Mesenchymal stem cell (in vitro differentiated cells and primary cell): ENCODE results near the gene SLC35E1.

ENCODE experiments used
- DNase-seq: peaks from one replicate; pipeline ENCODE4 v3.0.0-alpha.2; 2013
- H2AFZ ChIP-seq: one replicate; pipeline ENCODE4 v1.6.1; 2013; ENCODE audit warnings: low read depth, mild to moderate bottlenecking, control low read depth, inconsistent platforms, low read length, moderate library complexity
- H2AK5ac ChIP-seq: 2 replicates; pipeline ENCODE4 v1.6.1; 2013; ENCODE audit warnings: low read length, moderate library complexity, mild to moderate bottlenecking, inconsistent platforms; ENCODE audit not compliant: severe bottlenecking
- H2BK120ac ChIP-seq: one replicate; pipeline ENCODE4 v1.6.1; 2013; ENCODE audit warnings: low read depth, mild to moderate bottlenecking, inconsistent platforms, low read length, moderate library complexity
- H2BK12ac ChIP-seq, 2 experiments: one replicate each; pipeline ENCODE4 v1.6.1; 2013; ENCODE audit warnings: inconsistent platforms in 2 of 2, low read length in 2 of 2, mild to moderate bottlenecking in 2 of 2, moderate library complexity in 2 of 2, control low read depth in 1 of 2
- H2BK15ac ChIP-seq: one replicate; pipeline ENCODE4 v1.6.1; 2013; ENCODE audit warnings: mild to moderate bottlenecking, low read depth, inconsistent platforms; ENCODE audit not compliant: poor library complexity, severe bottlenecking
- H2BK5ac ChIP-seq: 2 replicates; pipeline ENCODE4 v1.6.1; 2013; ENCODE audit warnings: low read depth, mild to moderate bottlenecking, low read length, control low read depth, inconsistent platforms; ENCODE audit not compliant: poor library complexity, severe bottlenecking
- H3K14ac ChIP-seq, 2 experiments: one replicate each; pipeline ENCODE4 v1.6.1; 2013; ENCODE audit warnings: inconsistent platforms in 2 of 2, low read length in 2 of 2, control low read depth in 1 of 2, mild to moderate bottlenecking in 1 of 2, moderate library complexity in 1 of 2
- H3K18ac ChIP-seq, 2 experiments: one replicate each; pipeline ENCODE4 v1.6.1; 2013; ENCODE audit warnings: inconsistent platforms in 2 of 2, low read length in 2 of 2, control low read depth in 1 of 2, low read depth in 1 of 2, mild to moderate bottlenecking in 1 of 2
- H3K23ac ChIP-seq, 2 experiments: one replicate each; pipeline ENCODE4 v1.6.1; 2013; ENCODE audit warnings: inconsistent platforms in 2 of 2, low read length in 2 of 2, mild to moderate bottlenecking in 2 of 2, moderate library complexity in 2 of 2, control low read depth in 1 of 2
- H3K27ac ChIP-seq: 2 replicates; pipeline ENCODE4 v1.5.1; 2013; ENCODE audit warnings: mild to moderate bottlenecking, moderate library complexity, low read length, control low read depth, inconsistent platforms; ENCODE audit not compliant: poor library complexity, severe bottlenecking
- H3K27me3 ChIP-seq, 2 experiments: 2 replicates each; pipeline versions ENCODE4 v1.6.1 to v1.7.0; 2013; ENCODE audit warnings: low read length in 2 of 2, mild to moderate bottlenecking in 2 of 2, moderate library complexity in 2 of 2, control low read depth in 1 of 2, inconsistent platforms in 1 of 2; ENCODE audit not compliant: control insufficient read depth in 1 of 2, insufficient read depth in 1 of 2
- H3K36me3 ChIP-seq, 2 experiments: 2 replicates each; pipeline versions ENCODE4 v1.6.1 to v1.7.0; 2013; ENCODE audit warnings: low read length in 2 of 2, control low read depth in 1 of 2, inconsistent platforms in 1 of 2, low read depth in 1 of 2, mild to moderate bottlenecking in 1 of 2; ENCODE audit not compliant: insufficient read depth in 2 of 2, control insufficient read depth in 1 of 2
- H3K4ac ChIP-seq, 2 experiments: one replicate each; pipeline ENCODE4 v1.6.1; 2013; ENCODE audit warnings: inconsistent platforms in 2 of 2, low read length in 2 of 2, mild to moderate bottlenecking in 2 of 2, moderate library complexity in 2 of 2, control low read depth in 1 of 2, low read depth in 1 of 2
- H3K4me1 ChIP-seq: 2 replicates; pipeline ENCODE4 v1.6.1; 2013; ENCODE audit warnings: low read depth, low read length, control low read depth; ENCODE audit not compliant: control insufficient read depth, insufficient read depth
- H3K4me2 ChIP-seq: 2 replicates; pipeline ENCODE4 v1.6.1; 2013; ENCODE audit warnings: low read length, mild to moderate bottlenecking, inconsistent platforms; ENCODE audit not compliant: poor library complexity, severe bottlenecking
- H3K4me3 ChIP-seq, 2 experiments: 2 replicates each; pipeline versions ENCODE4 v1.5.1 to v1.7.0; 2013; ENCODE audit warnings: low read length in 2 of 2, mild to moderate bottlenecking in 2 of 2, control low read depth in 1 of 2, low read depth in 1 of 2; ENCODE audit not compliant: insufficient read depth in 1 of 2
- H3K79me1 ChIP-seq: replicated peaks from 2 replicates; pipeline ENCODE4 v1.6.1; 2013; ENCODE audit warnings: mild to moderate bottlenecking, control low read depth, low read length, inconsistent platforms; ENCODE audit not compliant: poor library complexity, severe bottlenecking
- H3K9ac ChIP-seq: 2 replicates; pipeline ENCODE4 v1.7.0; 2013; ENCODE audit warnings: mild to moderate bottlenecking, low read length, moderate library complexity
- H3K9me3 ChIP-seq: 2 replicates; pipeline ENCODE4 v1.7.0; 2013; ENCODE audit warnings: mild to moderate bottlenecking, low read length; ENCODE audit not compliant: control insufficient read depth
- H4K8ac ChIP-seq: one replicate; pipeline ENCODE4 v1.6.1; 2013; ENCODE audit warnings: inconsistent platforms, mild to moderate bottlenecking, low read length, moderate library complexity
- H4K91ac ChIP-seq: one replicate; pipeline ENCODE4 v1.6.1; 2013; ENCODE audit warnings: mild to moderate bottlenecking, low read length, inconsistent platforms
- WGBS: methylation state at CpG from one replicate; pipeline ENCODE4 v1.1.7; 2013; ENCODE audit warnings: mixed read lengths; 5-methylcytosine and 5-hydroxymethylcytosine counted together

Gene SLC35E1

GRCh38 chr19:16585808-16586476 is 13.7 kb upstream of the SLC35E1 start:
- Histone ChIP-seq H4K8ac (no peak overlapping the region), H2BK120ac (no peak overlapping the region), H3K14ac (no peak overlapping the region), H2BK12ac (peak overlapping the region; percentile 23 to 65), H3K4ac (peak overlapping the region in 1 of 2 experiments; percentile 6), H3K36me3 (peaks cover 0 to 17% of the 10 kb centered on the region in 2 experiments), H3K4me2 (no peak overlapping the region), H3K4me3 (no peak overlapping the region), H3K4me1 (peaks cover 72% of the 10 kb centered on the region), H3K79me1 (peaks cover 16% of the 10 kb centered on the region), H2BK5ac (no peak overlapping the region), H4K91ac (peak overlapping the region; percentile 3), H3K23ac (no peak overlapping the region), H3K9me3 (no peaks in the 10 kb centered on the region), H2BK15ac (no peak overlapping the region), H3K27me3 (no peaks in the 10 kb centered on the region), H3K18ac (no peak overlapping the region), H2AFZ (no peak overlapping the region), H2AK5ac (peak overlapping the region; percentile 10), H3K9ac (no peak overlapping the region), H3K27ac (no peak overlapping the region)
- 95% methylated on average over 11 of the region's 11 CpGs for whole genome bisulfite sequencing
- DNase-seq: peak; percentile 42

- no peak overlapping the region for H3K23ac ChIP-seq
- no peak overlapping the region for H3K4me3 ChIP-seq
- no peak overlapping the region for H2BK120ac ChIP-seq
- peak overlapping the region; percentile 12 for H4K8ac ChIP-seq
- peak overlapping the region; percentile 33 for H2BK15ac ChIP-seq
- no peak overlapping the region for H2BK5ac ChIP-seq
- peak overlapping the region; percentile 31 to 52 for H2BK12ac ChIP-seq
- H3K79me1 ChIP-seq: peaks cover 19% of the 10 kb centered on the region
- no peak overlapping the region for H3K4me2 ChIP-seq
- H3K27ac ChIP-seq: no peak overlapping the region
- peak overlapping the region in 1 of 2 experiments; percentile 86 for H3K18ac ChIP-seq
- no peak overlapping the region for H2AK5ac ChIP-seq
- 90% methylated on average over 13 of the region's 13 CpGs for WGBS
- DNase-seq: no peak
- H3K9me3 ChIP-seq: no peaks in the 10 kb centered on the region
- peak overlapping the region in 1 of 2 experiments; percentile 26 for H3K4ac ChIP-seq
- peak overlapping the region; percentile 52 for H4K91ac ChIP-seq
- peaks cover 74% of the 10 kb centered on the region for H3K4me1 ChIP-seq
- peak overlapping the region; percentile 2 for H3K9ac ChIP-seq
- H3K27me3 ChIP-seq: no peaks in the 10 kb centered on the region
- H2AFZ ChIP-seq: no peak overlapping the region
- H3K36me3 ChIP-seq: peaks cover 0 to 21% of the 10 kb centered on the region in 2 experiments
- H3K14ac ChIP-seq: no peak overlapping the region
These were observed 13.0 kb upstream of the SLC35E1 start for GRCh38 chr19:16585094-16585801.

- Histone ChIP-seq H3K4me1 (peaks cover 67% of the 10 kb centered on the region), H3K27me3 (no peaks in the 10 kb centered on the region), H3K14ac (no peak overlapping the region), H2BK12ac (no peak overlapping the region), H2AK5ac (no peak overlapping the region), H3K9me3 (no peaks in the 10 kb centered on the region), H4K8ac (peak overlapping the region; percentile 12), H3K4me3 (no peak overlapping the region), H3K4me2 (peak overlapping the region; percentile 59), H2BK15ac (peak overlapping the region; percentile 33), H2BK5ac (no peak overlapping the region), H3K27ac (peak overlapping the region; percentile 35), H3K9ac (peak overlapping the region; percentile 2), H3K36me3 (peaks cover 0 to 26% of the 10 kb centered on the region in 2 experiments), H2BK120ac (no peak overlapping the region), H3K23ac (no peak overlapping the region), H3K4ac (peak overlapping the region; percentile 26 to 90), H2AFZ (no peak overlapping the region), H4K91ac (no peak overlapping the region), H3K18ac (peak overlapping the region in 1 of 2 experiments; percentile 86), H3K79me1 (peaks cover 16% of the 10 kb centered on the region)
- peak; percentile 92 for DNase-seq
- WGBS: 14% methylated on average over 7 of the region's 15 CpGs
These were observed 12.3 kb upstream of the SLC35E1 start for GRCh38 chr19:16584248-16585093.
